ENCODE data around the gene TOX2.

GRCh38 chr20:44066645-44067606 is 152.3 kb downstream of the TOX2 start:
- TF ChIP-seq CTCF (conservative IDR thresholded peaks at IDR 0.05 in 1 of 2, IDR thresholded peaks at IDR 0.05 in 1 of 2; ENCODE audit: extremely low read depth in 1 of 2, insufficient read depth in 1 of 2, low read depth in 1 of 2, low read length in 2 of 2) (no peak), EZH2 (IDR thresholded peaks at IDR 0.05; ENCODE audit: borderline replicate concordance, low read length) (no peak)

All from mammary epithelial cell (primary cell).